ENCODE data around the gene NPTX1. TPM values are rescaled to one million over a fixed set of nuclear protein-coding genes. Genes with fewer than 3 reads are reported as not detected.

The NPTX1 gene
- total RNA-seq, 4 donors from 2014 or later, result not detected

DNA sequence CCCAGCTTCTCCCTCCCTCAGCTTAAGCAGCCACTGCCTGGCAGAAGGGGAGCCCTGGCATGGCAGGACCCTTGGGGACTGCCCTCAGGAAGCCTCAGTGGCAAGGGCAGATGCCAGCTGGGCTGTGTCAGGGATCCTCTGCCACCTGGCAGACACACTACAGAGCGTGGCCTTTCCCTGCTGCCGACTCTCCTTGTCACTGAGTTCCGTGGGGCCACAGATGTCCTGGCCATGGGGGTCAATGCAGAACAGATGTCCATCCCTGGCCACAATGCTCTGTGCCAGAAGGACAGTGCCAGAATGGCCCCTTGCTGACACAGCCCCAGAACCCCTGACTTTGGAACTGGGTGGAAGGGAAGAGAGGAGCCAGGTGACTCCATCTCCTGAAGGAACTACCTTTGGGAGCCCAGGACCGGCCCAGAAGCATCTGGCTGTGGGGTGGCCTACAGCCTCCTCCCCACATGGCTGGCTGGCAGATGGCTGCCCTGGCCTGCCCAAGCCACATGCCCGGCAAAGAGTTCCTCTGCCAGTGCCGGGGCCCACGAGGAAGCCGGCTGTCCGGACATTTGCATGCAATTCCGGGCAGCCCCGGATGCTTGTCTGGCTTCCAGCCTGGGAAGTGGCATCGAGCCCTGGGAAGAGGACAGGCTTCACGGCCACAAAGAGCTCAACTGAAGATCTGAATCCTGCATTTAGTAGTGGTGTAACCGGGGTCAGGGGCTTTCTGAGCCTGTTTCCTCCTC lies 24.1 kb downstream of the NPTX1 start:
- TF ChIP-seq, protein P1, sequence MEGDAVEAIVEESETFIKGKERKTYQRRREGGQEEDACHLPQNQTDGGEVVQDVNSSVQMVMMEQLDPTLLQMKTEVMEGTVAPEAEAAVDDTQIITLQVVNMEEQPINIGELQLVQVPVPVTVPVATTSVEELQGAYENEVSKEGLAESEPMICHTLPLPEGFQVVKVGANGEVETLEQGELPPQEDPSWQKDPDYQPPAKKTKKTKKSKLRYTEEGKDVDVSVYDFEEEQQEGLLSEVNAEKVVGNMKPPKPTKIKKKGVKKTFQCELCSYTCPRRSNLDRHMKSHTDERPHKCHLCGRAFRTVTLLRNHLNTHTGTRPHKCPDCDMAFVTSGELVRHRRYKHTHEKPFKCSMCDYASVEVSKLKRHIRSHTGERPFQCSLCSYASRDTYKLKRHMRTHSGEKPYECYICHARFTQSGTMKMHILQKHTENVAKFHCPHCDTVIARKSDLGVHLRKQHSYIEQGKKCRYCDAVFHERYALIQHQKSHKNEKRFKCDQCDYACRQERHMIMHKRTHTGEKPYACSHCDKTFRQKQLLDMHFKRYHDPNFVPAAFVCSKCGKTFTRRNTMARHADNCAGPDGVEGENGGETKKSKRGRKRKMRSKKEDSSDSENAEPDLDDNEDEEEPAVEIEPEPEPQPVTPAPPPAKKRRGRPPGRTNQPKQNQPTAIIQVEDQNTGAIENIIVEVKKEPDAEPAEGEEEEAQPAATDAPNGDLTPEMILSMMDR (IDR thresholded peaks at IDR 0.05; ENCODE audit: low read depth), result no peak

DNA sequence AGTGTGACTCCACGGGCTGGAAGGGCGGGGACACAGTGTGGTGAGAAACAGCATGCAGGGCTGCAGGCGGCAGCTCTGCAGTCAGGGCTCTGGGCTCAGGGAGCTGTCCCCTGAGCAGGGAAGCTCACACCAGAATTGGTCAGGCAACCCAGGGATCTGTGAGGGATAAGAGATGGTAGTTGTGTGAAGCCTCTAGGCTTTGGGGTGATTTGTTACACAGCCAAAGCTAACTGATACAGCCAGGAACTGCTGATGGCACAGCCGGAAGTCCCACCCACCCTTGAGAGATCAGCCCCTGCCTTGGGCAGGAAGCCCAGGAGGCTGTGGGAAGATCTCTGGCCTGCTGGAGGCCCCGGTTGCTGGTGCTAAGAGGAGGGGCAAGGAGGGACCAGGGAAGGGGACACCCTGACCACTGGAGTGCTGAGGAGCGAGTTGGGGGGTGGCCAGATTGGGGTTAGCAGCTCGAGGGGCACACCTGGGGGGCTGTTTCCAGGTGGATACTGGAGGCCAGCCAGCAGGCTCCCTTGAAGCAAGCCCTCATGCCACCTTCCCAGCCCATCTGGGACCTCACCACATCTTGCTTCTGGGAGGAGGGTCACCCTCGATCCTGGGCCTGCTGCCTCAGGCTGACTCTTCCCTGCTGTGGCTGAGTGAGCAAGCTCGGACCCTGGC lies 25.2 kb downstream of the NPTX1 start:
- TF ChIP-seq, protein P1 (IDR thresholded peaks at IDR 0.05; ENCODE audit: low read depth), result no peak

DNA sequence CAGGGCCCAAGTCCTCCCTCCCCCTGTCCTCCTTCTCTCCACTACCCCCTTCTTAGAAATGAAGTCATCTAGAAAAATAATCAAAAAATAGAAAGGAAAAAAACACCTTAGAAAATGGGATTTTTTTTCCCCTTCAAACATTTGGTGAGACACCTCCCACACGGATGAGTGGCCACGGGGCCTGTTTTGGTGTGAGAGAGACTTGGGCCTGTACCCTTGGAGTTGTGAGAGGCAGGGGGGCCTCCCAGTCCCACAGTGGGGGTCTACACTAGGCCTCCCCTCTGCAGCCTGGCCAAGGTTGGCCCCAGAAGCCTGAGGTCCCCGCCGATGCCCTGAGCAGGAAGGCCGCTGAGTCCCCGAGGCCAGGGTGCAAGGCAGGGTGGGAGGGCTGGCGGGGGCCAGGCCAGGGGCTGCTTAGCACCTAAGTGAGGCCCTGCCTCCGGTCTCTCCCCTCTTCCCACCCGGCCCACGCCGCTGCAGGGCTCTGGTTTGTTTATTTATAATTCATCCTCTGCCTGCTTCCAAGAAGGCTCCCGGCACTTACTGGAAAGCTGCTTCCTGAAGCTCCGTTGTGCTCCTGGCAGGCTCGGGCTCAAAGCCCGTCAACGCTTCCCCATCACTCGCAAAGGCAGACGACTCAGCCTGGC lies 26.4 kb downstream of the NPTX1 start:
- TF ChIP-seq, protein P1 (IDR thresholded peaks at IDR 0.05; ENCODE audit: low read depth), result no peak

DNA sequence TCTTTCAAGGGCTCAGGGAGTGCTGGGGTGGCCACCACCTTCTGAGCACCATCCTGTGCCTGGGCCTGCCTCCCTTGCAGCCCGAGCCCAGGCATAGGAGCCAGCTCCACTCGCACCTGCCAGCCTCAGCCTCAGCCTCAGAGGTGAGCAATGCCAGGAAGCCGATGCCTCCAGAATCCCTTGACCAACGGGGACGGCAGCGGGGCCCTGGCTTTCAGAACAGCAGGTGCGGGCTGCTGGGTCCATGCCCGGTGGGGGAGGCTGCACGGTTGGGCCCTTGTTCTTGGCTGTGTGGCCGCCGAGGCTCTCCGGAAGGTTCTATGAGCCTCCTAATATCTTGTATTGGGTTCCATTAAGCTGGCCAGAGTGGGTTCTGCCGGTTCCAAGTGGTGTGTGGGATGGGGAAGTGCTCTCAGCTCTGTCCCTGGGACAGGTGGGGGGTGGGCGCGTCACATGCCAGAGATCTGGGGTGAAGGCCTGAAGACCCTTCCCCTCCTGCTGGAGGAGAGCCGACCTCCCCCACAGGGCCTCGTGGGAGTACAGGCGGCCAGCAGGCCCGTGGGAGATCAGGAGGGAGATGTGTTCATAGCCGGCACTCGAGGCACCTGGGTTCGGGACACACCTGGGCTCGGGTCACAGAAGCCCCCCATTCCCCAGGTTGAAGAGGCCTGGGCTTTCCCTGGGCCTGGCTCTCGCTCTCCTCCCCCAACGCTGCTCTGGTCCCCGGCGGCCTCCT lies 27.0 kb downstream of the NPTX1 start:
- TF ChIP-seq, protein P1 (IDR thresholded peaks at IDR 0.05; ENCODE audit: low read depth), result no peak

DNA sequence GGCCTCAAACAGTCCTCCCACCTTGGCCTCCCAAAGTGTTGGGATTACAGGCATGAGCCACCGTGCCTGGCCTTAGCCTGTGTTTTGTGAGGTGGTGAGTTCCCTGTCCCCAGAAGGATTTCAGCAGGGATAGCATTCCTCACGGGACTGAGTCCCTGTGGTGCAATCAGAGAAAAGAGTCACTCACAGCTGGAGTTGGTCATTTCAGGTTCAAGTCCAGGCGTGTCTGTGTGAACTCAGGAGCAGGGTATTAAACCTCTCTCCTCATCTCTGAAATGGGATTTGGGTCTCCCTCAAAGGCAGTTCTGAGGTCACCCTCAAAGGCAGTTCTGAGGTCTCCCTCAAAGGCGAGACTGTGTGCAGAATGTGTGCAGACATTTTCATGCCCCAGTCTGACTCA lies 28.6 kb downstream of the NPTX1 start:
- TF ChIP-seq, protein P1 (IDR thresholded peaks at IDR 0.05; ENCODE audit: low read depth), result no peak

DNA sequence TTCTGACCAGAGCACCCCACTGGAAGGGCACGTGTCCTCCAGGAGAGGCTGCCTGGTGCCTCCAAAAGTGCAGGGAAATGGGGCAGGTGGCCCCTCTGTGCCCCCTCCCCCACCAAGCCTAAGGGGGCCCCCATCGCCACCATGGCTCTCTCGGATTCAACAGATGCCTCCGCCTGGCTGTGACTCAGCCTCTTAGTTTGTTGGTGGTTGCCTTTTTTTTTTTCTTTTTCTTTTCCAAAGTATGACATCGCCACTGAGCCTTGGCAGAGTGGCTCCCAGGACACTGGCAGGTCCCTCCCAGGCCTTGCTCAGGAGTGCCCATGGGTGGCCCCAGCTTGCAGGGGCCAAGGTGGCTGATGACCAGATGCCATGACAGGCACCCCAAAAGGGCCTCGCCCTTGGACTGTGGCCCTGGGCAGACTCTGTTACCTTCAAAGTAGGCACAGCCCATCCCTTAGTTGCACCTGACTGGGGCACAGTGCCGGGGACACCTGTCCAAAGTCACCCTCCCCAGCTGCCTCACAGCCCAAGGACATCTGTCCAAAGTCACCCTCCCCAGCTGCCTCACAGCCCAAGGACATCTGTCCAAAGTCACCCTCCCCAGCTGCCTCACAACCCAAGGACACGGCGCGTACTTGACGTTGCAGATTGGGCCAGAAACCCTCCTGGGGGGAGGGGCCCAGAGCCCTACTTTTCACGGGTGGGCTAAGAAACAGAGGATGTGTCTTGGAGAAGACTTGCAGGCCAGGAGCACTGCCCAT lies 29.6 kb downstream of the NPTX1 start:
- TF ChIP-seq, protein P1 (IDR thresholded peaks at IDR 0.05; ENCODE audit: low read depth), result no peak
